Left cardiac atrium (tissue), 2 donors: ENCODE results near the gene STAB1. TPM values are rescaled to one million over a fixed set of nuclear protein-coding genes. Genes with fewer than 3 reads are reported as not detected.

ENCODE experiments used
- total RNA-seq, 2 donors: library from RNA; stranded (reverse); fragmentation: NEBNext Ultra II Directional; extraction: Animal tissue kit (Norgen Biotek cat#: 25700); gene quantifications; one replicate each; pipeline ENCODE4 v1.2.1, GENCODE V29; 2021
- donor health status: DM: no; HTN: yes; CAD: no; lungs with severe emphysema.
- donor health status: DM: yes; HTN: yes; CAD: no.

STAB1 gene
- total RNA-seq, 2 donors from 2014 or later: 169 to 195 TPM

Other genes with a start within 250 kb of the STAB1 start
- 10 to 100 TPM; 11.8 to 17.4 TPM for gene PPM1M, start 249.6 kb upstream of the STAB1 start, total RNA-seq
- gene WDR82, start 216.7 kb upstream of the STAB1 start, total RNA-seq: 10 to 100 TPM; 57.6 to 65.5 TPM
- 10 to 100 TPM; 10.4 to 13.5 TPM for gene GLYCTK, start 207.5 kb upstream of the STAB1 start, total RNA-seq
- gene DNAH1, start 179.0 kb upstream of the STAB1 start, total RNA-seq: 1 to 10 TPM; 3.3 to 4.4 TPM
- 10 to 100 TPM; 52.6 to 62.4 TPM for gene BAP1, start 85.3 kb upstream of the STAB1 start, total RNA-seq
- 10 to 100 TPM; 13.1 to 16.0 TPM for gene PHF7, start 84.7 kb upstream of the STAB1 start, total RNA-seq
- 10 to 100 TPM; 13.7 to 19.9 TPM for gene SEMA3G, start 50.2 kb upstream of the STAB1 start, total RNA-seq
- gene TNNC1, start 41.3 kb upstream of the STAB1 start, total RNA-seq: 1,000 to 10,000 TPM; 2,841 to 3,233 TPM
- gene NISCH, start 39.7 kb upstream of the STAB1 start, total RNA-seq: 10 to 100 TPM; 45.9 to 49.0 TPM
- 100 to 1,000 TPM; 114 to 141 TPM for gene NT5DC2, start 38.5 kb downstream of the STAB1 start, total RNA-seq
- gene UQCC5, start 41.3 kb downstream of the STAB1 start, total RNA-seq: 10 to 100 TPM; 52.9 to 70.4 TPM
- 10 to 100 TPM; 50.7 to 54.4 TPM for gene PBRM1, start 190.6 kb downstream of the STAB1 start, total RNA-seq
- 10 to 100 TPM; 30.2 to 61.2 TPM for gene GNL3, start 190.7 kb downstream of the STAB1 start, total RNA-seq
- gene GLT8D1, start 210.5 kb downstream of the STAB1 start, total RNA-seq: 10 to 100 TPM; 31.3 to 37.6 TPM
- 10 to 100 TPM; 72.1 to 88.1 TPM for gene SPCS1, start 210.8 kb downstream of the STAB1 start, total RNA-seq